Measurements from ENCODE around the gene PRPF39. TPM values are rescaled to one million over a fixed set of nuclear protein-coding genes. Genes with fewer than 3 reads are reported as not detected.
A peak's percentile ranks its signal among the peaks of the same experiment; 100 is the strongest.
"Not testable (repeated sequence)": the region's sequence is repeated elsewhere in the genome, so short reads cannot be mapped to it uniquely, and the experiment has no call there.

Gene PRPF39
- total and polyA plus RNA-seq, 2 experiments from 2014 or later: 30.4 to 40.7 TPM

- no peak for TF ChIP-seq CTCF (IDR thresholded peaks at IDR 0.05; ENCODE audit: low read depth, low read length)
- Histone ChIP-seq H3K4me1 (ENCODE audit: low read depth) (peaks cover 24% of the 10 kb centered on the region), H3K27ac (no peak overlapping the region), H3K9me3 (ENCODE audit: low read depth) (no peaks in the 10 kb centered on the region), H3K36me3 (no peaks in the 10 kb centered on the region), H3K4me3 (no peak overlapping the region), H3K27me3 (no peaks in the 10 kb centered on the region)
- no peak for DNase-seq (ENCODE audit: low read depth in 1 of 2, low spot score in 1 of 2)
These were observed 15.5 kb upstream of the PRPF39 start for GRCh38 chr14:45068396-45068795.

- Histone ChIP-seq H3K27me3 (no peaks in the 10 kb centered on the region), H3K36me3 (no peaks in the 10 kb centered on the region), H3K9me3 (ENCODE audit: low read depth) (no peaks in the 10 kb centered on the region), H3K4me3 (no peak overlapping the region), H3K27ac (no peak overlapping the region), H3K4me1 (ENCODE audit: low read depth) (peaks cover 20% of the 10 kb centered on the region)
- DNase-seq (ENCODE audit: low read depth in 1 of 2, low spot score in 1 of 2): no peak
- TF ChIP-seq CTCF (IDR thresholded peaks at IDR 0.05; ENCODE audit: low read depth, low read length): no peak
These were observed 13.7 kb upstream of the PRPF39 start for GRCh38 chr14:45070215-45070614.

GRCh38 chr14:45072126-45072525 lies 11.8 kb upstream of the PRPF39 start:
- TF ChIP-seq CTCF (IDR thresholded peaks at IDR 0.05; ENCODE audit: low read depth, low read length): no peak
- H3K4me3 ChIP-seq: no peak overlapping the region

GRCh38 chr14:45073231-45073879 lies 10.6 kb upstream of the PRPF39 start:
- no peaks in the 10 kb centered on the region for H3K9me3 ChIP-seq (ENCODE audit: low read depth)
- TF ChIP-seq CTCF (IDR thresholded peaks at IDR 0.05; ENCODE audit: low read depth, low read length): no peak
- no peak overlapping the region for H3K4me3 ChIP-seq
- H3K27me3 ChIP-seq: no peaks in the 10 kb centered on the region
- no peak for DNase-seq (ENCODE audit: low read depth in 1 of 2, low spot score in 1 of 2)
- H3K4me1 ChIP-seq (ENCODE audit: low read depth): peaks cover 1% of the 10 kb centered on the region
- H3K36me3 ChIP-seq: no peaks in the 10 kb centered on the region
- H3K27ac ChIP-seq: peak overlapping the region; percentile 38

More at GRCh38 chr14:45072126-45072525, 11.8 kb upstream of the PRPF39 start:
- Histone ChIP-seq H3K9me3 (ENCODE audit: low read depth) (no peaks in the 10 kb centered on the region), H3K27me3 (no peaks in the 10 kb centered on the region), H3K27ac (no peak overlapping the region), H3K4me1 (ENCODE audit: low read depth) (peaks cover 5% of the 10 kb centered on the region), H3K36me3 (no peaks in the 10 kb centered on the region)
- DNase-seq (ENCODE audit: low read depth in 1 of 2, low spot score in 1 of 2): no peak

- no peak for DNase-seq (ENCODE audit: low read depth in 1 of 2, low spot score in 1 of 2)
- Histone ChIP-seq H3K4me3 (no peak overlapping the region), H3K27ac (no peak overlapping the region), H3K4me1 (ENCODE audit: low read depth) (no peaks in the 10 kb centered on the region), H3K36me3 (no peaks in the 10 kb centered on the region), H3K9me3 (ENCODE audit: low read depth) (no peaks in the 10 kb centered on the region), H3K27me3 (no peaks in the 10 kb centered on the region)
- no peak for TF ChIP-seq CTCF (IDR thresholded peaks at IDR 0.05; ENCODE audit: low read depth, low read length)
These were observed 5.6 kb upstream of the PRPF39 start for GRCh38 chr14:45078323-45078722.

- H3K4me1 ChIP-seq (ENCODE audit: low read depth); DNase-seq (ENCODE audit: low read depth in 1 of 2, low spot score in 1 of 2); H3K27me3 ChIP-seq; H3K9me3 ChIP-seq (ENCODE audit: low read depth); H3K4me3 ChIP-seq; H3K27ac ChIP-seq; H3K36me3 ChIP-seq: not testable (repeated sequence)
These were observed 3.4 kb upstream of the PRPF39 start for GRCh38 chr14:45080416-45080968.

- H3K9me3 ChIP-seq (ENCODE audit: low read depth); H3K36me3 ChIP-seq; H3K4me3 ChIP-seq; DNase-seq (ENCODE audit: low read depth in 1 of 2, low spot score in 1 of 2); H3K27ac ChIP-seq; H3K27me3 ChIP-seq: not testable (repeated sequence)
- peaks cover 13% of the 10 kb centered on the region for H3K4me1 ChIP-seq (ENCODE audit: low read depth)
These were observed 2.8 kb upstream of the PRPF39 start for GRCh38 chr14:45081096-45081495.
